GM19395 (cell line): Measurements from ENCODE around the gene TPGS1.
"Not testable (repeated sequence)": the region's sequence is repeated elsewhere in the genome, so short reads cannot be mapped to it uniquely, and the experiment has no call there.

Experiments used
- ATAC-seq: cut with Tn5 transposase; IDR thresholded peaks from one replicate; pipeline ENCODE4 v1.9.1; 2021; ENCODE audit warnings: mild to moderate bottlenecking, moderate library complexity; ENCODE audit not compliant: unreplicated experiment

TPGS1 gene

DNA sequence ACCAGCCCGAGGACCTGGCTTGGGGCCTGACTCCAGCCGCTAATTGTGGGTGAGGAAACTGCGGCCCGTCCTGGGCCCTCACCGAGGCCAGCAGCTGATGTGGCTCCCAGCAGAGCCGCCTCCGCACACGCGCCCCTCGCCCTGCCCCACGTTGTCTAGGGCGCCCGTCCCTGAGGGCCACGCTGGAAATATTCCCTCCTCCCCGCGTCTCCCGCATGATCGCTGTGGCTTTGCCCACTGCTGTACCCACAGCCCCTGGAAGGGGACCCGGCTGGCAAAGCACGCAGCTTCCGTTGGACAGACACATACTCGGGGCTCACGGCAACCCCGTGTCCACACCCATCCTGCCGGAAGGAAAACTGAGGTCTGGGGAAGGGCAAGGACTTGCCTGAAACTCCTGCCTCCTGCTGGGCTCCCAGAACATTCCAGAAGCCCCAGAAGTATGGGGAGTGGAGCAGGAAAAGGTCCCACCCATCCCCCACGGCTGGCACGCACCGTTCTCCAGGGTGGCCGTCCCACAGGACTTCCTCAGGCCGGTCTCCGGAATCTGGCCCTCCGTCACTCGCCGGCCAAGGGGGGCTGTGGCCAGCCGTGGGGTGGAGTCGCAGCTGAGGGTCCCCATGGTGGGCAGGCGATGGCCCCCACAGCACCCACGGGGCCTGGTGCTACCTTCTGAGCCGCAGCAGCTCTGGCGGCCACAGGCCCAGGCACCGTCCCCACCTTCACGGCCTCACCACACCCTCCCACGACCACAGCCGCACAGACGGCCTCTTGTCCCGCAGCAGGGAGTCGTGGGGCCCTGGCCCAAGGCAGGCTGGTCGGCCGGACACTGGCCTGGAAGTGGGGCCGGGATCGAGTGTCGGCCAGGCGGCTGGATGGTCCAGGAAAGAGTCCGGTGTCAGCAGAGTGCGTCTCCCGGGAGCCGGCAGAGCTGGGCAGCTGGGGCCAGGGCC, 32.9 kb upstream of the TPGS1 start:
- ATAC-seq = no peak

DNA sequence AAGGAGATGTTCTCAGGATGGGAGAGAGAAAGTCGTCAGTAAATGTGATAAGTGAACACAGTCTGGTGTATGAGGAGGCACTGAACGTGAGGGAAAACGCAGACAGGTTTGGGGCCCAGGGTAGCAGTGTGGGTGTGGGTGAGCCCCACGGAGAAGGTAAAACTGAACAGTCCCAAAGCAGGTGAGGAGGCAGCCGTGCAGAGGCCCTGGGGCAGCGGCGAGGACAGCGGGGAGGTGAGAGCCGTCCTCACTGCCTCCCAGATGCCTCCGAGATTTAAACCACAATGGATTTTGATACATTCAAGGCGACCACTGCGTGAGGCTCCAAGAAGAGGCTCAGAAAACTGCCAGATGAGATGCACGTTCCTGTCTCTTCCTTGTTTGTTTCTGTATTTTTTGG, 31.9 kb upstream of the TPGS1 start:
- no peak for ATAC-seq

DNA sequence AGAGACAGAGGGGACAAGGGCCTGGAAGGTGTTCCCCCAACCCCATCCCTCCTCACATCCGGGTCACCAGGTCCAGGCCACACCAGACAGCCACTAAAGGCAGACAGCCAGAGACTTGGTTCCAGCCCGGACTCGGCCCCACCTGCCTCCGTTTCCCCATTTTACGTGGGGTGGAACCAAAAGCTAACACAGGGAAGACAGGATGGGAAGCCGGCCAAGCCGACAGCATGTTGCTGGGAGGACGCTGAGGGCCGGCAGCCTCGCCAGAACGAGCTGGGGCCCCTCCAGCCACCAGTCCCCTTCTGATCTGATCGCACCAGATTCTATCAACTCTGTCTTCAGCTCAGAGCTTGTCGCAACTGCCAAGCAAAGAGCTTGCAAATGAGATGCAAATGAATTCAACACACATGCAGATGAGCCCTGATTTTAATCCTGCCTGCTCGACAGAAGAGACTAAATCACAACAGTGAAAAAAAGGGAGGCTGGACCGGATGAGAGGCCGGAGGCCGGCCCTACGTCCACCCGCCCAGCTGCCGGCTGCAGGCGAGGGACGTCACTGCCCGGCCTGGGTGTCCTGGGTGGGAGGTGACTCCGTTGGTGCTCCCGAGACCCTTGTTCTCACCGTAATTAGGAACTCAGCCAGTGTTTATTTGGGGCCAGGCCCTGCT, 28.9 kb upstream of the TPGS1 start:
- no peak for ATAC-seq

DNA sequence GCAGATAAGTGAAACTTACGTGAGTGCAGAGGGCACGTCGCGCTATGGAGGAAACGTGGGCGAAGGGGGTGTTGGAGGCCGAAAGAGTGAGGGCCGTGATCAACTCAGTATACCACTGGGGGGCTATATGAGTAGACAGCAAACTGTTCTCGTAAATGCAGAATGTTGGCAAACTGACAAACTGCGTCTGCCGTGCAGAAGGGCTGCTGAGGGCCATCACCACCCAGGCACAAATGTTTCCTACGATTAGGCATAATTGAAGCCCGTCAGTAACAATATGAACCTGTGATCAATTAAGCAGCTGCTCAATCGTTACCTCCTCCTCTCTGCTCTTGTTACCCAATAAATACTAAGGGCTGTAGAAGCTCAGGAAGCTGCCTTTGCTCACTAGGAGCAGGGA, 28.3 kb upstream of the TPGS1 start:
- ATAC-seq = no peak

DNA sequence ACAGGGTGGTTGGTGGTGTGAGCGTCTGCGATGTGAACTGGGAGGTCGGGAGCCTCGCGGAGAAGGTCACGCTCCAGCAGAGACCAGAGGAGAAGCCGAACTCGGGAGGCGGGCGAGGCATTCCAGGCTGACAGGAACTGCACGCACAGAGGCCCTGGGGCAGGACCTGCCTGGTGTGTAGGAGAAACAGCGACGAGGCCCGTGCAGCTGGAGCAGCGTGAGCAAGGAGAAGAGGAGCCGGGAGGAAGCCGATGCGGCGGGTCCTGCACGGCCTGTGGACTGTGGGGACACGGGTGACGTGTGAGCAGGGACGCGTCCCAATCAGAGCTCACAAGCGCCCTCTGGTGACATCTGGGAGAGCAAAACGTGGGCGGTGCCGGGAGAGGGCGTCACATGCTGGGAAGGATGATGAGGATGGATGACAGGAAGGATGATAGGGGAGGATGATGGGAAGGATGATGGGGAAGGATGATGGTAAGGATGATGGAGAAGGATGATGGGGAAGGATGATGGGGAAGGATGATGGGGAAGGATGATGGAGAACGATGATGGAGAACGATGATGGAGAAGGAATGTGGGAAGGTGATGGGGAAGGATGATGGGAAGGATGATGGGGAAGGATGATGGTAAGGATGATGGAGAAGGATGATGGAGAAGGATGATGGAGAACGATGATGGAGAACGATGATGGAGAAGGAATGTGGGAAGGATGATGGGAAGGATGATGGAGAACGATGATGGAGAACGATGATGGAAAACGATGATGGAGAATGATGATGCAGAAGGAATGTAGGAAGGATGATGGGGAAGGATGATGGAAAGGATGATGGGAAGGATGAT, 27.1 kb upstream of the TPGS1 start:
- no peak for ATAC-seq

DNA sequence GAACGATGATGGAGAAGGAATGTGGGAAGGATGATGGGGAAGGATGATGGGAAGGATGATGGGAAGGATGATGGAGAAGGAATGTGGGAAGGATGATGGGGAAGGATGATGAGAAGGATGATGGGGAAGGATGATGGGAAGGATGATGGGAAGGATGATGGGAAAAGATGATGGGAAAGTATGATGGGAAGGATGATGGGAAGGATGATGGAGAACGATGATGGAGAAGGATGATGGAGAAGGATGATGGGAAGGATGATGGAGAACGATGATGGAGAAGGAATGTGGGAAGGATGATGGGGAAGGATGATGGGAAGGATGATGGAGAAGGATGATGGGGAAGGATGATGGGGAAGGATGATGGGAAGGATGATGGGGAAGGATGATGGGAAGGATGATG, 26.2 kb upstream of the TPGS1 start:
- ATAC-seq = not testable (repeated sequence)

DNA sequence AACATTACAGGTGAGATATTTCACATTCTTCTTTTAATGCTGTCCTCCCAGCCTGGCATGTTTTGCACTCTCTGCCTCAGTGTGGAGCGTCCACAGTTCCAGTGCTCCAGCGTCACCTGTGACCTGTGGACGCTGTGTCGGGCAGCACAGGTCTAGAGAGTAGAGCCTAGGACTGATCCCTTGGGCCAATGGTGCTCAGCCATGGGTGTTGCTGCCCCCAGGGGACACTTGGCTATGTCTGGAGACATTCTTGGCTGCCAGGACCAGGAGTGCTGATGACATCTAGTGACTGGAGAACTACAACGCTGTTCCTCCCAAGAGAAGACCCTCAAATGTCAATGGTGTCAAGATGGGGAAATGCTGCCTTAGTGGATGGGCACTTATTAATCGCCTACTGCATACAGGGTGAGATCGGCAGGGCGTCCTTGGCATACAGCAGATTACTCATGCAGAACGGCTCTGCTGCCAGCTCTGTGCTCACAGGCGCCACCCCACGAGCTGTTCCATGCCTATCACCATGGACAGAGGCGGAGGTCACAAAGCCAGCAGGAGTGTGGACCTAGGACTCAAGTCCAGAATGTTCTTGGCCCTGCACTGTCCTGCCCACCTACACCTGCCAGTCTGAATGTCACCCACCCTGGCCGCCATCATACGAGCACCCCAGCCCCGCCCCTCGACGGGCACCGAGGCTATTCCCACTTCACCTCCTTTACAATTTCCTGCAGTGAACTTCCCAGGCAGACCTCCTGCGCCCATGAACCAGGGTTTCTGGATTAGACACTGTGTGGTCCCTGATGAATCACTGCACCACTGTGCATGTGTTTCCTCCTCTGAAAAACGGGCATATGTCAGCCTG, 24.9 kb upstream of the TPGS1 start:
- ATAC-seq = no peak

DNA sequence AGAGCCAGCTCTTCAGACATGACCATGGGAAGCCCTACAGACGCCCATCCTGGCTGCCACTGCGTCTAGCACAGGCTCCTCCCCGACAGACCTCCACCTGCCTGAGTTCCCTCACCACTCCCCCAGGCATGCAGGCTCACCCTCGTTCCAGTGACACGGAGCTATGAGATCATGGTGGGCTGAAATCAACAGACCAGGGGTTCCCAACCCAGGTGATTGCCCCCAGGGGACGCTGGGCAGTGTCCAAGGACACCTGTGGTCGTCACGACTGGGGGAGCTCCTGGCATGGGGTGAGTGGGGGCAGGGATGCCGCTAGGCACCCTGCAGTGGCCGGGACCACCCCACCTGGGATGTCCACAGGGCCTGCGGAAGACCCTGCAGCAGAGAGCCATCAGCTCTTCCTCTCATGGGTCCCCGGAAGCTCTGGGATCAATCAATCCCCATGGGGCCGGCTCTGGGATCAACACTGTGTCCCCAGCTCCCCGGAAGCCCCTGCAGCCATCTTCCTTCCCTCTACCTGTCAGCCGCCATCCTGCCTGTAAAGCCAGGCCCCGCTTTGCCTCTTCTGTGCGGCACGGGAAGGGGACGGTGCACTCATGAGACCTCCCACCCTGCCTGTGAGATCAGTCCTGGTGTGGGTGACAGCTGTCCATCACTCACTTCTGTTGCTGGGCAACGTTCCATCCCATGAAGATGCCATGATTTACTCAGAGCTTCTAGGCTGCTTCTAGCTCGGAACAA, 23.8 kb upstream of the TPGS1 start:
- no peak for ATAC-seq

DNA sequence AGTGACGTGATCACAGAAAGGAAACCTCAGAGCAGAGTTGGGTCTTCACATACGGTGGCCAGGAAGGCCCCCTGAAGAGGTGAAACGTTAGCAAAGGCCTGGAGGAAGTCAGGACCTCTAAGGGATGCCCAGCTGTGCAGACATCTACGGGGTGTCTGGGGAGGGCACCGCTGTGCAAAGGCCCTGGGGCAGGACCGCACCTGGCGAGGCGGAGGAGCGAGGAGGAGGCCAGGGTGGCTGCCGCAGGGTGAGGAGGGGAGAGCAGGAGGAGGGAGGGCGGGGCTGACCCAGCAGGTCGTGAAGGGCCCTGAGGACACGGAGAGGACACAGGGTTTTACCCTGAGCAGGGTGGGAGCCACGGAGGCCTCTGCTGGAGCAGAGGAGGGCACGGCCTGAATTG, 22.8 kb upstream of the TPGS1 start:
- ATAC-seq = no peak

DNA sequence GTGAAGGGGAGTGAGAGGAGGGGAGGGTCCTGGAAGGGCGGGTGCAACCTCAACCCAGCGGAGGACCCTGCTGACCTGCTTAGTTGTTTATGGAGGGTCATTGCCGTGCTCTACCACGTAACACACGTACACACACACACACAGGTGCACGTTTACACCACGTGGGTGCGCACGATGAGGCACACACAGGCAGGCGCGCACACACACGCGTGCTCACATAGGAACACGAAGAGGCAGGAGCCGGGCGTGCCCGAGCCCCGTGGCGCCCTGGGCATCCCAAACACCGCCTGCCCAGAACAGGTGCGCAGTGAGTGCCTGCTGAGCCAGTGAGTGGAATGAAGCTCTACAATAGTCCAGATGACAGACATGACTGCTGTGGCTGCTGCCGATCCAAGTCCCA, 22.2 kb upstream of the TPGS1 start:
- ATAC-seq = no peak

DNA sequence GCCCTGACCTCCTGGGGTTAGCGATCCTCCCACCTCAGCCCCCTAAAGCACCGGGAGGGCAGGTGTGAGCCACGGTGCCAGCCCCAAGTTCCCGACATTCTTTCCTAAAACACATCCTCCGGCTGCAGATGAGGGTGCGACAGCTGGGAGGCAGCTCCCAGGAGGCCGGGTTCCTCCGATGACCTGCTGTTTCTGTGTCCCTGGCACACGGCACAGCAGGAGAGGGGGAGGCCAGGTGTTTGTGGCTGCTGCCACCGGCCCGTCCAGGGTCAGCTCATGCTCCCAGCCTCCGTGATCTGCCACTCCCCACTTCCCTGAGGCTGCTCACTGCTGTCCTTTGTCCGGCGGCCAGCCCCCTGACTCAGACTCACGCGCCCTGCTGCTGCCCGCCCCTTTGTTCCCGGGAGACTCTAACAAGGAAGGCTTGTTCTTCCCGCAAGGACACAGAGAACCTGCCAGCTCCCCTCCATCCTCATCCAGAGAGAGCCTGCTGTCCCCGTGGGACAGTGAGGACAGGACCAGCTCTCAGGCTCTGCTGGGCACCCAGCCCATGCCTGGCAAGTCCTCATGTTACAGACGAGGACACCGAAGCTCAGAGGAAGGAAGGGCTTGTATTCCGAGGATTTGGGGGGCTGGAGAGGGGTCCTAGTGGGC, 21.6 kb upstream of the TPGS1 start:
- no peak for ATAC-seq

DNA sequence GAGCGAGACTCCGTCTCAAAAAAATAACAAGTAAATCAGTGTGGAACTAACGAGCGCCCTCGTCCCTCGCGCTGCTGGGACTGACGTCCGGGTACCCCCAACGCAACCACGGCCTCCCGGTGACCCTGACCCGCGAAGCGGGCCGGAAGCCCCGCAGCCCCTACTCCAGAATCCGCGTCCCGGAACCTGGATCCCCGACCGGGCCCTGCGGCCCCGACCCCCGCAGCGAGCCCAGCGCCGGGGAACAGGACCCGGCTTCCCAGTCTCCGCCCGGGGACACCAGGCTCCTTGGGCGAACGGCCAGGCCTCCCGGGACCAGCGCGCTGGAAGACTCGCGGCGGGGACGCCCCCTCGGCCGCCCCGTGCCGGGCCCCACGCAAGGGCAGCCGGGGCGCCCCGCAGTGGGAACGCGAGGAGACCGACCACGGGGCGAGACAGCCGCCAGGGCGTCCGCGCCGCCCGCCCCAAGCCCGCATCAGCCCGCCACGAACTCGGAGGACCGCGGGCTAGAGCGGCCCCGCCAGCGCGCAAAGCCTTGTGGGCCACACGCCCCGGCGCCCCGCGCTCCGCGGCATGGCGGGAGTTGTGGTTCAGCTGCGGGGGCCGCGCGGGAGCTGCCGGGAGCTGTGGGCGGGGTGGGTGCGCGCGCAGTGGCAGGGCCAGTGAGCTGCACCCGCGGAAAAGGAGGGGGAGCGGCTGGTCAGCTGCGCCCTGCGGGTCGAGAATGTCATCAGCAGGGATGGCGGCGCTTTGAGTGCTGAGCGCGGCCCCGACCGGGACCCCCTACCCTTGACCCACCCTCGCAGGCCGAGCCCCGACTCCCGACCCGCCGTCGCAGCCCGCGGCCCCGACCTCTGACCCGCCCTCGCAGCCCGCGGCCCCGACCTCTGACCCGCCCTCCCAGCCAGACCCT, 18.5 kb upstream of the TPGS1 start:
- ATAC-seq = peak; percentile 65

DNA sequence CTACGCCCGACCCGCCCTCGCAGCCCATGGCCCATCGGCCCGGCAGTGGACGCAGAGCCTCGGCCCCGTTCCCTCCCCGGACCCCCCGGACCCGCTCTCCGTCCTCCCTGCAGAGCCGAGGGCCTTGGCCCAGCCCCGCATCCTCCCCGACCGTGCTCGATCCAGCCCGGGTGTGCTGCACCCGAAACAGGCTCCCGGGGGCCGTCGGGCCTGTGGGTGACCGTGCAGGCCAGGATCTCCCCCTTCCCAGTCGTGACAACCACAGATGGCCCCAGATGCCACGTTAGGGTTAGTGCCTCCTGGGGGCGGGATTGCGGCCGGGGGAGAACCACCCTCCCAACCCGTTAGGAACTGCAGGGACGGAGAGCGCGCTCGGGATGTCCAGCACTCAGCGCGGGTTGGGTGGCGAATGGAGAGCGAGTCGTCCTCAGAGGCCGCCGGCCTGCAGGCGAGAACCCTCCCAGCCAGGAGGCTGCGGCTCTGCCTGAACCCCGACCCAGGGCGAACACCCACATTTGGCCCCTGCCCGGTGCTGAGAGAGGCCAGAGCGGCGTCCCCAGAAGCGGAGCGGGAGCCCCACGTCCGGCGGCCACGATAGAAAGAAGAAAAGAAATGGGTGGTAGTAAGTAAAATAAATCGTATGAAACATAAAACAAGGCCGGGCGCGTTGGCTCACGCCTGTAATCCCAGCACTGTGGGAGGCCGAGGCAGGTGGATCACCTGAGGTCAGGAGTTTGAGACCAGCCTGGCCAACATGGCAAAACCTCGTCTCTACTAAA, 17.7 kb upstream of the TPGS1 start:
- peak; percentile 9 for ATAC-seq

DNA sequence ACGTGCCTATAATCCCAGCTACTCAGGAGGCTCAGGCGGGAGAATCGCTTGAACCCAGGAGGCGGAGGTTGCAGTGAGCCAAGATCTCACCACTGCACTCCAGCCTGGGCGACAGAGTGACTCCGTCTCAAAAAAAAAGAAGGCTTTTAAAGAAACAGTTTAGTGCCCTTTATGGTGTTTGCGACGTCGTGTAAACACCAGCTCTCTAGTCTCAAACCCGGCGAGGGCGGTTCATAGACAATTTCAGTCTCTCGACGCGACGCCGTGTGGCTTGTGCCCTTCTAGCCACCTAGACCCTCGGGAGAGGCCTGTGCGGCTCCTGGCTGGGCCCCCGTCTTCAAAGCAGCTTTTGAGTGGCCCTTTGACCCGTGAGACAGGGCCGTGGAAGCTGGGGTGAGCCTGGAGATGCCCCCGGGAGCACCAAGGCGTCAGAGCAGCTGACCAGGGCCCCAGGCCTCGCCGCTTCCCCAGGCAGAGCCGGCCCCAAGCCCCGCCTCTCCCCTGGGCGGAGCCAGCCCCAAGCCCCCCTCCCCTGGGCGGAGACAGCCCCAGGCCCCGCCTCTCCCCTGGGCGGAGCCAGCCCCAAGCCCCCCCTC, 16.1 kb upstream of the TPGS1 start:
- ATAC-seq = no peak

DNA sequence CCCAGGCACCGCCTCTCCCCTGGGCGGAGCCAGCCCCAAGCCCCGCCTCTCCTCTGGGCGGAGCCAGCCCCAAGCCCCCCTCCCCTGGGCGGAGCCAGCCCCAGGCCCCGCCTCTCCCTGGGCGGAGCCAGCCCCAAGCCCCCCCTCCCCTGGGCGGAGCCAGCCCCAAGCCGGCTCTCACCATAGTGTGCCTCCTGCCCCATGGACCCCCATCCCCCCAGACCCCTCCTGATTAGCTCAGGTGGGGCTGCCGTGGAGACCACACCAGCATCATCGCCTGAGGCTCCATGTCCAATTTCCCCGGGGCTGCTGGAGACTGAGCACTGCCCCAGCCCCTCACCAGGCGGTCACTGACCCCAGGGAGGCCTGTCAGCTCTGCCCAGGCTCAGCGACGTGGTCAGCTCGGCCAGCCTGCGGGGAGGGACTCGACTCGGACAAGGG, 15.2 kb upstream of the TPGS1 start:
- ATAC-seq = no peak

DNA sequence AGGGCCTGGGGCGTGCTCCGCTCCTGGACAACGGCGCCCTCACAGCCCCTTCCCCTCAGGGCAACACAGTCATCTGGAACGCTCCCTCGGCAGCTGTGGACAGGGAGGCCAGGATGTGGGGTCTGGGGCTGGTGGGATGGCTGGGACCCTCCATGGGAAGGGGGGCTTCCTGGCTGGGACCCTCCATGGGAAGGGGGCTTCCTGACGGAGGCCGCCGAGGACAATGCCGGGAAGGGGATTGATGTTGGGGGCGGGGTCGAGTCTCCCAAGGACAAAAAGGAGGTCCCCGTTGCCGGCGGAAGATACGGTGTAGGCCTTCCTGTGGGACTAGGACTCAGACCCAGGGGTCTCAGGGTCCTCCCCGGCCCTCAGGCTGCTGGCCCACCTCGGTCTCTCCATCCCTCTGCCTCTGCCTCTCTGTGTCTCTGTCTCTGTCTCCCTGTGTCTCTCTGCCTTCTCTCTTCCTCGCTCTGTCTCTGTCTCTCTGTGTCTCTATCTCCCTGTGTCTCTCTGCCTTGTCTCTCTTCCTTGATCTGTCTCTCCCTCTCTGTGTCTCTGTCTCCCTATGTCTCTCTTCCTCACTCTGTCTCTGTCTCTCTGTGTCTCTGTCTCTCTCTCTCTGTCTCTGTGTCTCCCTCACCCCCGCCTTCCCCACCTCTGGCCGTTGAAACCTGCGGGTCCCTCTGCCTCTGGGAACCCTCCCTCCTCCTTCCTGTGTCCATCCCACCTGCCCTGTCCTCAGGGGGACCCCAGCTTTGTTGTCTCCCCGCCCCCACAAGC, 13.7 kb upstream of the TPGS1 start:
- ATAC-seq = no peak
